BE2C (cell line): ENCODE measurements around the gene ZFP62.

Experiments used
- DNase-seq: peaks from one replicate; pipeline ENCODE4 v3.0.0-alpha.2; 2020
- H3K27me3 ChIP-seq: fragments of 250-450 bp; sonication (Bioruptor Pico); 2 replicates; pipeline ENCODE4 v1.5.1; 2020; ENCODE audit warnings: mild to moderate bottlenecking
- H3K36me3 ChIP-seq: fragments of 250-450 bp; sonication (Bioruptor Pico); 2 replicates; pipeline ENCODE4 v1.5.1; 2020; ENCODE audit warnings: mild to moderate bottlenecking
- H3K4me1 ChIP-seq: fragments of 250-450 bp; sonication (Bioruptor Pico); 2 replicates; pipeline ENCODE4 v1.5.1; 2020
- H3K4me3 ChIP-seq: 2 replicates; pipeline ENCODE4 v1.5.1; 2011; ENCODE audit warnings: low read depth, low read length
- H3K9me3 ChIP-seq: fragments of 250-450 bp; sonication (Bioruptor Pico); 2 replicates; pipeline ENCODE4 v1.5.1; 2020
- CTCF ChIP-seq: IDR thresholded peaks from 2 replicates; pipeline ENCODE4 v1.5.1; 2012; ENCODE audit warnings: mild to moderate bottlenecking, low read depth, low read length

Gene ZFP62

GRCh38 chr5:180839227-180839626 lies 21.8 kb downstream of the ZFP62 start:
- no peaks in the 10 kb centered on the region for H3K36me3 ChIP-seq
- no peaks in the 10 kb centered on the region for H3K4me1 ChIP-seq
- no peak for TF ChIP-seq CTCF
- no peak overlapping the region for H3K4me3 ChIP-seq
- no peak for DNase-seq
- peaks cover 3% of the 10 kb centered on the region; the same call in 1 of the 2 replicates for H3K9me3 ChIP-seq
- H3K27me3 ChIP-seq = no peaks in the 10 kb centered on the region

- H3K27me3 ChIP-seq = no peaks in the 10 kb centered on the region
- no peak for TF ChIP-seq CTCF
- DNase-seq = no peak
- H3K4me3 ChIP-seq = no peak overlapping the region
- H3K4me1 ChIP-seq = no peaks in the 10 kb centered on the region
- peaks cover 3% of the 10 kb centered on the region; the same call in 1 of the 2 replicates for H3K9me3 ChIP-seq
- no peaks in the 10 kb centered on the region for H3K36me3 ChIP-seq
Observed at GRCh38 chr5:180837478-180837877, 23.6 kb downstream of the ZFP62 start.

GRCh38 chr5:180832638-180833068 lies 28.4 kb downstream of the ZFP62 start:
- no peak for TF ChIP-seq CTCF
- Histone ChIP-seq H3K9me3 (no peaks in the 10 kb centered on the region), H3K4me3 (no peak overlapping the region), H3K36me3 (no peaks in the 10 kb centered on the region), H3K27me3 (no peaks in the 10 kb centered on the region), H3K4me1 (no peaks in the 10 kb centered on the region)
- no peak for DNase-seq

- peak; percentile 83 for DNase-seq
- H3K4me1 ChIP-seq = no peaks in the 10 kb centered on the region
- H3K27me3 ChIP-seq = no peaks in the 10 kb centered on the region
- TF ChIP-seq CTCF = 0 out of 2 replicates have a peak, but pooled peaks have one; percentile 15
- H3K9me3 ChIP-seq = no peaks in the 10 kb centered on the region
- no peaks in the 10 kb centered on the region for H3K36me3 ChIP-seq
- peak overlapping the region; percentile 89 for H3K4me3 ChIP-seq
Observed at GRCh38 chr5:180831139-180832093, 29.7 kb downstream of the ZFP62 start.

- H3K9me3 ChIP-seq = no peaks in the 10 kb centered on the region
- TF ChIP-seq CTCF = no peak
- H3K4me3 ChIP-seq = peak overlapping the region; percentile 89
- H3K4me1 ChIP-seq = no peaks in the 10 kb centered on the region; the same call in 1 of the 2 replicates
- H3K27me3 ChIP-seq = no peaks in the 10 kb centered on the region
- peak; percentile 49 for DNase-seq
- H3K36me3 ChIP-seq = no peaks in the 10 kb centered on the region
Observed at GRCh38 chr5:180830253-180831138, 30.6 kb downstream of the ZFP62 start.
